ENCODE measurements around the gene SFSWAP.

- no peak for TF ChIP-seq CTCF (IDR thresholded peaks at IDR 0.05 in 8 of 11, conservative IDR thresholded peaks at IDR 0.05 in 3 of 11)
- TF ChIP-seq POLR2A (IDR thresholded peaks at IDR 0.05) = no peak
Measured at GRCh38 chr12:131766382-131767107, 55.7 kb downstream of the SFSWAP start.

All from spleen (tissue), 7 donors.